Left ventricle myocardium inferior (tissue), 1 donor: ENCODE results near the gene TMEM179. TPM values are rescaled to one million over a fixed set of nuclear protein-coding genes. Genes with fewer than 3 reads are reported as not detected.

Experiments used
- DNase-seq: peaks from one replicate; pipeline ENCODE4 v3.0.0-alpha.2; 2020
- H3K27ac ChIP-seq: fragments of 200-600 bp; replicated peaks from 2 replicates; pipeline ENCODE4 v1.8.0; 2021
- H3K27me3 ChIP-seq: fragments of 200-600 bp; 2 replicates; pipeline ENCODE4 v1.8.0; 2021; ENCODE audit warnings: low read depth
- H3K36me3 ChIP-seq: fragments of 200-600 bp; 2 replicates; pipeline ENCODE4 v1.8.0; 2021
- H3K4me1 ChIP-seq: fragments of 200-600 bp; 2 replicates; pipeline ENCODE4 v1.8.0; 2021
- H3K4me3 ChIP-seq: fragments of 200-600 bp; 2 replicates; pipeline ENCODE4 v1.8.0; 2021; ENCODE audit warnings: mild to moderate bottlenecking, moderate library complexity
- H3K9me3 ChIP-seq: fragments of 200-600 bp; replicated peaks from 2 replicates; pipeline ENCODE4 v1.8.0; 2021
- CTCF ChIP-seq: fragments of 200-600 bp; IDR thresholded peaks from 2 replicates; pipeline ENCODE4 v1.8.0; 2021; ENCODE audit warnings: antibody characterized with exemption, mild to moderate bottlenecking, borderline replicate concordance
- intact Hi-C: fragments of 100-400 bp; cut with micrococcal nuclease; formaldehyde crosslinking; loops from one replicate; pipeline ENCODE4 v1.11.0; 2022
- total RNA-seq: library from RNA; stranded (reverse); fragmentation: NEBNext Ultra II Directional; extraction: Animal tissue kit (Norgen Biotek cat#: 25700); gene quantifications from one replicate; pipeline ENCODE4 v1.2.1, GENCODE V29; 2021
- donor health status: DM: no; HTN: yes; CAD: no; lungs with severe emphysema.

TMEM179 gene
- total RNA-seq, 1 donor from 2014 or later: 0.49 TPM

- TF ChIP-seq CTCF: no peak
- peak; percentile 11 for DNase-seq
- Histone ChIP-seq H3K9me3 (no peaks in the 10 kb centered on the region), H3K27me3 (peaks cover 53% of the 10 kb centered on the region), H3K36me3 (peaks cover 5% of the 10 kb centered on the region), H3K4me3 (no peak overlapping the region), H3K27ac (peak overlapping the region; percentile 36), H3K4me1 (peaks cover 24% of the 10 kb centered on the region)
- intact Hi-C loops: no loop called here
These were observed 10.8 kb downstream of the TMEM179 start for GRCh38 chr14:104593710-104594136.

GRCh38 chr14:104593241-104593701 is 11.3 kb downstream of the TMEM179 start:
- peak overlapping the region; percentile 36 for H3K27ac ChIP-seq
- H3K4me3 ChIP-seq: no peak overlapping the region
- H3K9me3 ChIP-seq: no peaks in the 10 kb centered on the region
- peaks cover 53% of the 10 kb centered on the region for H3K27me3 ChIP-seq
- DNase-seq: no peak
- TF ChIP-seq CTCF: peak; percentile 29
- H3K36me3 ChIP-seq: peaks cover 9% of the 10 kb centered on the region
- intact Hi-C loops: no loop called here
- peaks cover 20% of the 10 kb centered on the region for H3K4me1 ChIP-seq

GRCh38 chr14:104592785-104593184 is 11.8 kb downstream of the TMEM179 start:
- Histone ChIP-seq H3K4me1 (peaks cover 20% of the 10 kb centered on the region), H3K9me3 (no peaks in the 10 kb centered on the region), H3K36me3 (peaks cover 14% of the 10 kb centered on the region), H3K27me3 (peaks cover 52% of the 10 kb centered on the region), H3K4me3 (no peak overlapping the region), H3K27ac (no peak overlapping the region)
- intact Hi-C loops: no loop called here
- DNase-seq: peak; percentile 11
- TF ChIP-seq CTCF: no peak

GRCh38 chr14:104592292-104592672 is 12.3 kb downstream of the TMEM179 start:
- intact Hi-C loops: no loop called here
- Histone ChIP-seq H3K4me1 (peaks cover 25% of the 10 kb centered on the region), H3K27ac (no peak overlapping the region), H3K36me3 (peaks cover 19% of the 10 kb centered on the region), H3K27me3 (peaks cover 53% of the 10 kb centered on the region), H3K4me3 (no peak overlapping the region), H3K9me3 (no peaks in the 10 kb centered on the region)
- no peak for DNase-seq
- no peak for TF ChIP-seq CTCF

GRCh38 chr14:104591506-104592291 is 12.9 kb downstream of the TMEM179 start:
- H3K27ac ChIP-seq: no peak overlapping the region
- H3K27me3 ChIP-seq: peaks cover 56% of the 10 kb centered on the region
- intact Hi-C loops: no loop called here
- no peak for DNase-seq
- H3K36me3 ChIP-seq: peaks cover 22% of the 10 kb centered on the region
- no peaks in the 10 kb centered on the region for H3K9me3 ChIP-seq
- H3K4me1 ChIP-seq: peaks cover 30% of the 10 kb centered on the region
- H3K4me3 ChIP-seq: no peak overlapping the region
- no peak for TF ChIP-seq CTCF
